HEK293T (cell line): ENCODE measurements around the gene C20orf144.

Source experiments
- ARNT ChIP-seq: fragments of 450-650 bp; IDR thresholded peaks from 2 replicates; pipeline ENCODE4 v1.6.1; 2017; ENCODE audit warnings: mild to moderate bottlenecking
- BHLHE40 ChIP-seq: fragments of 450-650 bp; IDR thresholded peaks from 2 replicates; pipeline ENCODE4 v1.6.1; 2016; ENCODE audit warnings: mild to moderate bottlenecking, moderate library complexity, borderline replicate concordance
- FOXA1 ChIP-seq: fragments of 450-650 bp; IDR thresholded peaks from 2 replicates; pipeline ENCODE4 v1.6.1; 2016; ENCODE audit warnings: mild to moderate bottlenecking
- FOXM1 ChIP-seq: fragments of 450-650 bp; IDR thresholded peaks from 2 replicates; pipeline ENCODE4 v1.6.1; 2017; ENCODE audit warnings: mild to moderate bottlenecking, borderline replicate concordance
- HDGF ChIP-seq: fragments of 450-650 bp; IDR thresholded peaks from 2 replicates; pipeline ENCODE4 v1.6.1; 2017; ENCODE audit warnings: antibody characterized with exemption, borderline replicate concordance
- NFRKB ChIP-seq: fragments of 450-650 bp; IDR thresholded peaks from 2 replicates; pipeline ENCODE4 v1.6.1; 2016; ENCODE audit warnings: mild to moderate bottlenecking, moderate library complexity
- SP1 ChIP-seq: fragments of 450-650 bp; IDR thresholded peaks from 2 replicates; pipeline ENCODE4 v1.6.1; 2017
- SUZ12 ChIP-seq: fragments of 450-650 bp; IDR thresholded peaks from 2 replicates; pipeline ENCODE4 v1.6.1; 2016; ENCODE audit warnings: mild to moderate bottlenecking
- TARDBP ChIP-seq: fragments of 450-650 bp; IDR thresholded peaks from 2 replicates; pipeline ENCODE4 v1.6.1; 2016
- TF ChIP-seq, protein P1 (sequence below): fragments of 450-650 bp; IDR thresholded peaks from 2 replicates; pipeline ENCODE4 v1.6.1; 2016

DNA sequence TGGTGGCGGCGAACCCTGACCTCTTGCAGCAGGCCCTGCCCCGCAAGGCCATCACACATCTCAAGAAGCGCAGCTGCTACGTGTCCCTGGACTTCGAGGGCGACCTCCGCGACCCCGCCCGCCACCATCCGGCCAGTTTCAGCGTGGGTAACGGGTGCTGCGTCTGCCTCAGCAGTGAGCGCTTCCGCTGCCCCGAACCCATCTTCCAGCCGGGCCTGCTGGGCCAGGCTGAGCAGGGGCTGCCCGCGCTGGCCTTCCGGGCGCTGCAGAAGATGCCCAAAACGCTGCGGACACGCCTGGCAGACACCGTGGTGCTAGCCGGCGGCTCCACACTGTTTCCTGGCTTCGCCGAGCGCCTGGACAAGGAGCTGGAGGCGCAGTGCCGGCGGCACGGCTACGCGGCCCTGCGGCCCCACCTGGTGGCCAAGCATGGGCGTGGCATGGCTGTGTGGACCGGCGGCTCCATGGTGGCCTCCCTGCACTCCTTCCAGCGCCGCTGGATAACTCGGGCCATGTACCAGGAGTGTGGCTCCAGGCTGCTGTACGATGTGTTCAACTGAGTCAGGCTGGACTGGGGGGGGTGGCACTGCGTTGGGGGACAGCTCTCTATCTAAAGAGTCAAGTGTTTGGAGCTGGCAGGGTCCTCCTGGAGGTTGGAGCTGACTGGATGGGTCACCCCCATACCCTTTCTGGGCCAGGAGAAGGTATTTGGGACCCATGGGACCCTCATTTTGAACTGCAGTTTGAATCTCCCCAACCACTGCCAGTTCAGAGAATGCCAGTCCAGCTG is 5.7 kb downstream of the C20orf144 start:
- TF ChIP-seq SP1 (no peak), BHLHE40 (no peak), FOXM1 (no peak), SUZ12 (no peak), NFRKB (no peak), ARNT (no peak), TARDBP (no peak), HDGF (no peak), FOXA1 (no peak)
- TF ChIP-seq, protein P1, sequence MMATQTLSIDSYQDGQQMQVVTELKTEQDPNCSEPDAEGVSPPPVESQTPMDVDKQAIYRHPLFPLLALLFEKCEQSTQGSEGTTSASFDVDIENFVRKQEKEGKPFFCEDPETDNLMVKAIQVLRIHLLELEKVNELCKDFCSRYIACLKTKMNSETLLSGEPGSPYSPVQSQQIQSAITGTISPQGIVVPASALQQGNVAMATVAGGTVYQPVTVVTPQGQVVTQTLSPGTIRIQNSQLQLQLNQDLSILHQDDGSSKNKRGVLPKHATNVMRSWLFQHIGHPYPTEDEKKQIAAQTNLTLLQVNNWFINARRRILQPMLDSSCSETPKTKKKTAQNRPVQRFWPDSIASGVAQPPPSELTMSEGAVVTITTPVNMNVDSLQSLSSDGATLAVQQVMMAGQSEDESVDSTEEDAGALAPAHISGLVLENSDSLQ = no peak
